Jurkat, Clone E6-1 (cell line): ENCODE measurements around the gene MLLT3.

Experiments
- DNase-seq: peaks from one replicate; pipeline ENCODE4 v3.0.0-alpha.2; 2011; ENCODE audit warnings: low read depth, low spot score
- H3K4me3 ChIP-seq: 2 replicates; pipeline ENCODE4 v1.5.1; 2011; ENCODE audit warnings: mild to moderate bottlenecking, low read length, control low read depth, moderate library complexity

Gene MLLT3

GRCh38 chr9:20462410-20462809 lies 159.9 kb downstream of the MLLT3 start:
- no peak for DNase-seq
- no peak overlapping the region for H3K4me3 ChIP-seq

- no peak for DNase-seq
- no peak overlapping the region for H3K4me3 ChIP-seq
Measured at GRCh38 chr9:20447291-20447690, 175.0 kb downstream of the MLLT3 start.

GRCh38 chr9:20446248-20446647 lies 176.1 kb downstream of the MLLT3 start:
- no peak overlapping the region for H3K4me3 ChIP-seq
- no peak for DNase-seq

- DNase-seq: no peak
- H3K4me3 ChIP-seq: no peak overlapping the region
Measured at GRCh38 chr9:20442461-20443319, 179.6 kb downstream of the MLLT3 start.

- DNase-seq: no peak
- no peak overlapping the region for H3K4me3 ChIP-seq
Measured at GRCh38 chr9:20441711-20442423, 180.4 kb downstream of the MLLT3 start.

- no peak for DNase-seq
- no peak overlapping the region for H3K4me3 ChIP-seq
Measured at GRCh38 chr9:20441166-20441565, 181.1 kb downstream of the MLLT3 start.

- no peak overlapping the region for H3K4me3 ChIP-seq
- DNase-seq: no peak
Measured at GRCh38 chr9:20437476-20437875, 184.8 kb downstream of the MLLT3 start.

- no peak overlapping the region for H3K4me3 ChIP-seq
- no peak for DNase-seq
Measured at GRCh38 chr9:20436476-20437195, 185.7 kb downstream of the MLLT3 start.

- DNase-seq: no peak
Measured at GRCh38 chr9:20428976-20429375, 193.3 kb downstream of the MLLT3 start.

GRCh38 chr9:20427359-20427758 lies 194.9 kb downstream of the MLLT3 start:
- DNase-seq: no peak
- no peak overlapping the region for H3K4me3 ChIP-seq

More at GRCh38 chr9:20428976-20429375, 193.3 kb downstream of the MLLT3 start:
- H3K4me3 ChIP-seq: no peak overlapping the region

- no peak overlapping the region for H3K4me3 ChIP-seq
- no peak for DNase-seq
Measured at GRCh38 chr9:20426019-20426418, 196.3 kb downstream of the MLLT3 start.

GRCh38 chr9:20419533-20419932 lies 202.8 kb downstream of the MLLT3 start:
- DNase-seq: no peak
- no peak overlapping the region for H3K4me3 ChIP-seq

- DNase-seq: no peak
- H3K4me3 ChIP-seq: no peak overlapping the region
Measured at GRCh38 chr9:20418485-20418884, 203.8 kb downstream of the MLLT3 start.

- DNase-seq: no peak
- H3K4me3 ChIP-seq: no peak overlapping the region
Measured at GRCh38 chr9:20417373-20418080, 204.8 kb downstream of the MLLT3 start.

GRCh38 chr9:20414150-20414549 lies 208.1 kb downstream of the MLLT3 start:
- no peak overlapping the region for H3K4me3 ChIP-seq
- no peak for DNase-seq

- no peak overlapping the region for H3K4me3 ChIP-seq
- no peak for DNase-seq
Measured at GRCh38 chr9:20409321-20410092, 212.8 kb downstream of the MLLT3 start.

- DNase-seq: no peak
- H3K4me3 ChIP-seq: no peak overlapping the region
Measured at GRCh38 chr9:20408513-20408912, 213.8 kb downstream of the MLLT3 start.

GRCh38 chr9:20407013-20407412 lies 215.3 kb downstream of the MLLT3 start:
- no peak for DNase-seq
- no peak overlapping the region for H3K4me3 ChIP-seq

GRCh38 chr9:20406344-20406743 lies 216.0 kb downstream of the MLLT3 start:
- no peak for DNase-seq
- H3K4me3 ChIP-seq: no peak overlapping the region
